ENCODE data around the gene DCAF7.

The DCAF7 gene

DNA sequence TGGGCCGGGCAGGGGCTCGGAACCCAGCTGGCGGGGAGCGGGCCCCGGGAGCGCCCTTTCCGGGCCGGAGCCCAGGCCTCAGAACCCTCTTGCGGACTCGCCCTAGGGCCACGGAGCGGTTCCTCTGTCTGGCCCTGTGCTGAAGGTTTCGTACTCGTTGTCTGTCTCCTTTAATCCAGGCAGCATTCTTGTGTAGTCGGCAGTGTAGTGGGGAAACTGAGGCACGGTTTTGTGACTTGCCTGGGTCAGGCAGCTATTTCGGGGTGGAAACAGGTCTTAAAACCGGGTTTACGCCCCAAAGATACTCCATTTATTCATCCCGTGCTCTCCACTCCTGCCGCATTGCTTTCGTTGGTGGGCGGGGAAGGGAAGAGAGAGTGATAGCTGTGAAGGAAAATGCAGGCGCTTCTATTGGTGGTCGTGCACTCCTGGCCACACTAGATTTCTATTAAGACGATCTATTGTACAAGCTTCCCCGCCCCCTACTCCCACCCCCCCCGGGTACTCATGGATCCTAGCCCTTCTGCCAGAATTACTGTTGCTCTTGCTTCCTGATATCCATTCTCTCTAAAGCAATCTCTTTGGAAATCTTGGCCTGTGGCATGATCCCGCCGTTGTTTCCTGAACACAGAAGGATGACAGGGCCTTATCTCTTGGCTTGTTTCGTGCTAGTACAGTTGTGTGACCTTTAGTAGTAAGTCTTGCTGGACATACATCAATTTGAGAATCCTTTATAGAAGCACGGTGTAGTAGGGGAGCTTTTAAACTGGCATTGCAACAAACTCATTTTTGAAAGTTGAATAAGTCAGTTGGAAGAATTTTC is 751 bp downstream of the DCAF7 start:
- Histone ChIP-seq H3K79me2 (ENCODE audit: control insufficient read depth, low read length) (peaks cover 66% of the 10 kb centered on the region), H3K36me3 (ENCODE audit: control insufficient read depth, low read length) (peaks cover 33% of the 10 kb centered on the region), H3K9me3 (ENCODE audit: control insufficient read depth, insufficient read depth, low read length) (no peaks in the 10 kb centered on the region), H3K9me2 (replicated peaks; ENCODE audit: control insufficient read depth, low read length) (no peaks in the 10 kb centered on the region), H4K20me1 (ENCODE audit: control insufficient read depth, insufficient read depth, low read depth, low read length) (peaks cover 30% of the 10 kb centered on the region), H3K27me3 (ENCODE audit: control insufficient read depth, low read length) (no peaks in the 10 kb centered on the region), H3K4me2 (ENCODE audit: low read length) (peak overlapping the region; percentile 89), H3F3A (ENCODE audit: control insufficient read depth, insufficient read depth) (no peaks in the 10 kb centered on the region), H3K27ac (ENCODE audit: low read depth, low read length) (peak overlapping the region; percentile 76), H3K4me1 (ENCODE audit: control insufficient read depth, low read length) (peaks cover 20% of the 10 kb centered on the region), H3K4me3 (ENCODE audit: low read length) (peak overlapping the region; percentile 98)
- TF ChIP-seq CTCF (IDR thresholded peaks at IDR 0.05; ENCODE audit: low read depth, low read length, poor library complexity, severe bottlenecking) (no peak), EZH2phosphoT487 (IDR thresholded peaks at IDR 0.05; ENCODE audit: borderline replicate concordance, low read length) (no peak)

GRCh38 chr17:63552211-63552610 is 1.9 kb downstream of the DCAF7 start:
- Histone ChIP-seq H3K4me2 (ENCODE audit: low read length) (peak overlapping the region; percentile 72), H3K79me2 (ENCODE audit: control insufficient read depth, low read length) (peaks cover 77% of the 10 kb centered on the region)

DNA sequence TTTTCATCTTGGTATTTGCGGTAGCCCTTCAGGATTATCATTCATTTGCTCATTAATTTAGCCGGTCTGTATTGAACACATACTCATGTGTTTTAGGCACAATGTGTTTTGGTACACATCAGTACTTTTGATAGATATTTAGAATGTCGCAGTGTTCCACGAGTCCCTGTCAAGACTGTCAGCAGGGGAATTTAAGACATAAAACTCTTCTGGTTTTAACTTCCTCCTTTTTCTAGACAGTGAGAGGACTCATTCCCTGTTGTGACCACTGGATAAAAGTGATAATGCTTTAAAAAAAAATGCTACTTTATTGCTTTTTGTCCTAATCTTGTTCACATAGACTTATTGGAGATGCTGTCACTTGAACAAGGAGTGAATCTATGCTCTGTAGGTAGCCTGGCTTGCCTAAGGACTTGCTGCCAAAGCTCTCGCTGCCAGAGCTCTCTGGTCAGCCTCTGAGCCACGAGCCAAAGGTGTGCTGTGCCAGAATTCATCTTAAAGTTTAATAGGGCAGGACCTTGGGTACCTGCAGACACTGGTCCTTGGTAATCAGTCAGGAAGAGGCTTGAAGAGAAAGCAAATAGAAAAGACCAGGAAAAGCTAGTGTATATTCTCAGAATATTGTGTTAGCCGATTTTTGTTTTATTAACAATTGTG is 5.4 kb downstream of the DCAF7 start:
- Histone ChIP-seq H3K27me3 (ENCODE audit: control insufficient read depth, low read length) (no peaks in the 10 kb centered on the region), H3F3A (ENCODE audit: control insufficient read depth, insufficient read depth) (no peaks in the 10 kb centered on the region; the same call in 1 of the 2 replicates), H3K9me2 (replicated peaks; ENCODE audit: control insufficient read depth, low read length) (no peaks in the 10 kb centered on the region), H3K9me3 (ENCODE audit: control insufficient read depth, insufficient read depth, low read length) (no peaks in the 10 kb centered on the region), H4K20me1 (ENCODE audit: control insufficient read depth, insufficient read depth, low read depth, low read length) (peaks cover 46% of the 10 kb centered on the region), H3K27ac (ENCODE audit: low read depth, low read length) (no peak overlapping the region), H3K79me2 (ENCODE audit: control insufficient read depth, low read length) (peaks cover 97% of the 10 kb centered on the region), H3K4me3 (ENCODE audit: low read length) (no peak overlapping the region), H3K4me1 (ENCODE audit: control insufficient read depth, low read length) (peaks cover 16% of the 10 kb centered on the region), H3K4me2 (ENCODE audit: low read length) (no peak overlapping the region), H3K36me3 (ENCODE audit: control insufficient read depth, low read length) (peaks cover 35% of the 10 kb centered on the region)
- TF ChIP-seq CTCF (IDR thresholded peaks at IDR 0.05; ENCODE audit: low read depth, low read length, poor library complexity, severe bottlenecking) (no peak), EZH2phosphoT487 (IDR thresholded peaks at IDR 0.05; ENCODE audit: borderline replicate concordance, low read length) (no peak)

More at GRCh38 chr17:63552211-63552610, 1.9 kb downstream of the DCAF7 start:
- Histone ChIP-seq H3F3A (ENCODE audit: control insufficient read depth, insufficient read depth) (no peaks in the 10 kb centered on the region), H3K36me3 (ENCODE audit: control insufficient read depth, low read length) (peaks cover 36% of the 10 kb centered on the region), H3K27me3 (ENCODE audit: control insufficient read depth, low read length) (no peaks in the 10 kb centered on the region), H3K9me2 (replicated peaks; ENCODE audit: control insufficient read depth, low read length) (no peaks in the 10 kb centered on the region), H3K4me3 (ENCODE audit: low read length) (peak overlapping the region; percentile 98), H3K9me3 (ENCODE audit: control insufficient read depth, insufficient read depth, low read length) (no peaks in the 10 kb centered on the region), H3K27ac (ENCODE audit: low read depth, low read length) (no peak overlapping the region), H4K20me1 (ENCODE audit: control insufficient read depth, insufficient read depth, low read depth, low read length) (peaks cover 36% of the 10 kb centered on the region), H3K4me1 (ENCODE audit: control insufficient read depth, low read length) (peaks cover 20% of the 10 kb centered on the region)
- TF ChIP-seq CTCF (IDR thresholded peaks at IDR 0.05; ENCODE audit: low read depth, low read length, poor library complexity, severe bottlenecking) (no peak), EZH2phosphoT487 (IDR thresholded peaks at IDR 0.05; ENCODE audit: borderline replicate concordance, low read length) (no peak)
